Measurements from ENCODE around the gene ANTXR1.

Gene ANTXR1

DNA sequence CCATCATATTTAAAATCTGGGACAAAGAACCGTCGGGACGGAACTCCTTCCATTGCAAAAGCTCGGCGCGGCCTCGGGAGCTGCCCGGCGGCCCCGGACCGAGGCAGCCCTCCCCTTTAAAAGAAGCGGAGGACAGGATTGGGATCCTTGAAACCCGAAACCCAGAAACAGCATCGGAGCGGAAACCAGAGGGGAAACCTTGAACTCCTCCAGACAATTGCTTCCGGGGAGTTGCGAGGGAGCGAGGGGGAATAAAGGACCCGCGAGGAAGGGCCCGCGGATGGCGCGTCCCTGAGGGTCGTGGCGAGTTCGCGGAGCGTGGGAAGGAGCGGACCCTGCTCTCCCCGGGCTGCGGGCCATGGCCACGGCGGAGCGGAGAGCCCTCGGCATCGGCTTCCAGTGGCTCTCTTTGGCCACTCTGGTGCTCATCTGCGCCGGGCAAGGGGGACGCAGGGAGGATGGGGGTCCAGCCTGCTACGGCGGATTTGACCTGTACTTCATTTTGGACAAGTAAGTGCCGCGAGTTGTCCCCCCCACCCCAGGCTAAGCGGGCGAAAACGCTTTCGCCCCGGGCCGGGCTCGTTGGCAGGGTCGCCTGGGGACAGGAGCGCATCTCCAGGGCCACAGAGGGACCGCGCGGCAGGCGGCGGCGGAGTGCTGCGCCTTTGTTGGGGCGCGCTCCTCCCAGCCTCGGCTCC lies at the start of gene ANTXR1:
ANTXR1 (plus strand) TSS at position 38 of the 698 bp plus-strand sequence; CDS start at position 359, 321 bp downstream.
- DNase-seq (ENCODE audit: low read depth), result peak; percentile 81

DNA sequence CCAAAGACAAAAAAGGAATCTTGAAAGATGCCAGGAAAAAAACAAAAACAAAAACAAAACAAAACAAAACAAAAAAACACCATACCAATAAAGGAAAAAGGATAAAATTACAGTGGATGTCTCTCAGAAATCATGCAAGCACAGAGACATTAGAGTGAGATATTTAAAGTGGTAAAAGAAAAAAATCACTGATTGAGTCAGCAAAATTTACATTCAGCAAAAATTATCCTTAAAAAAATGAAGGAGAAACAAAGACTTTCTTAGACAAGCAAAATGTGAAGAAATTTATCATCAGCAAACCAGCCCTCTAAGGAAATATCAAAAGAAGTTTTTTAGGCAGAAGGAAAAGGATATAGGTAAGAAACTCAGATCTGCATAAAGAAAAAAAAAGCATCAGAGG lies 48.7 kb upstream of the ANTXR1 start:
- DNase-seq (ENCODE audit: low read depth), result no peak

DNA sequence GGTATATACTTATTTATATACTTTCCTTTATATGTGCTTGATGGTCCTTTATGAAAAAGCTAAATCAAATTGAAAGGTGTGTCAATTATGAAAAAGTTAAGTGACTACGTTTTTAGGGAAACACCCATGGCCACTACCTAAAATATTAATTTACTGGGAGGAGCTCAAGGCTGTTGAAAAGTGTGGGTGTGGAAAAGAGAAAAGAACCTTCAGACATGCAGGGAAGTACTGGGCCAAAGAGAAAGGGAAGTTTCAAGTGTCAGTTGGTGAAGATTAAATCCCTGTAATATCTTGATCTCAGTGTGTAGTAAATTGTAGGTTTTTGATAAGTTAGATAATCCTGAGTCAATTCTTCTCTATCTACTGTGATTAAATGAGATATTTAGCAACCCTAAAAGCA lies 44.8 kb upstream of the ANTXR1 start:
- no peak for DNase-seq (ENCODE audit: low read depth)

DNA sequence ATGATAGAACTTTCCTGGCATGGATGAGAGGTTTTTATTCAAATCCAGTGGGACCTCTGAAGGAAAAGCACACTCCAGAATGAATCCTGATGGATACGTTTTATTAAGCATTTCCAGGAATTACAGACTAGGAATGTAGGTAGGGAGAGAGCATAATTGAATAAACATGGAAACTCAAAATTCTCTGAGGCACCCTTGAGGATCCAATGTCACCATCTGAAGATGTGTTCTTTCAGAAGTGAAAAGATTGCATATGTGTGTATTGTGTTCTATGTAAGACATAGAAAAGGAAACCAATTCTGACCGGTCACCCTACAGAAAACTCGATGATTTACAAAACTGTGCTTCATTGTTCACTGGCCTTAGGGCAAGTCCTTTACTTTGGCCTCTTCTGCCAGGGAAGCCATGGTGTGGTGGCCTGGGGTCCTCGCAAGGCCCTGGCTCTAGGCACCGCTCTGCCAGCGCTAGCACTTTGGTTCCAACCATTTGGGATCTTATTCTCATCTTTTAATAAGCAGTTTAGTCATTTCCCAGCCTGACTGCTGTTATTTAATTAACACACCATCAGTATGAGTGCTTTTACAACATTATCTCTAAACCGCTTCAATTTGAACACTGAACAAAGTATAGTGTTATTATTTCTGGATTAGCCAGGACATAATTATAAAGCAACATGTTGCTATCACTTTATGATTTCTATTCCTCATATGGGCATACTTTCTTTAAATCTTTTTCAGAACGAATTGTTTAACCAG lies 43.1 kb upstream of the ANTXR1 start:
- no peak for DNase-seq (ENCODE audit: low read depth)

DNA sequence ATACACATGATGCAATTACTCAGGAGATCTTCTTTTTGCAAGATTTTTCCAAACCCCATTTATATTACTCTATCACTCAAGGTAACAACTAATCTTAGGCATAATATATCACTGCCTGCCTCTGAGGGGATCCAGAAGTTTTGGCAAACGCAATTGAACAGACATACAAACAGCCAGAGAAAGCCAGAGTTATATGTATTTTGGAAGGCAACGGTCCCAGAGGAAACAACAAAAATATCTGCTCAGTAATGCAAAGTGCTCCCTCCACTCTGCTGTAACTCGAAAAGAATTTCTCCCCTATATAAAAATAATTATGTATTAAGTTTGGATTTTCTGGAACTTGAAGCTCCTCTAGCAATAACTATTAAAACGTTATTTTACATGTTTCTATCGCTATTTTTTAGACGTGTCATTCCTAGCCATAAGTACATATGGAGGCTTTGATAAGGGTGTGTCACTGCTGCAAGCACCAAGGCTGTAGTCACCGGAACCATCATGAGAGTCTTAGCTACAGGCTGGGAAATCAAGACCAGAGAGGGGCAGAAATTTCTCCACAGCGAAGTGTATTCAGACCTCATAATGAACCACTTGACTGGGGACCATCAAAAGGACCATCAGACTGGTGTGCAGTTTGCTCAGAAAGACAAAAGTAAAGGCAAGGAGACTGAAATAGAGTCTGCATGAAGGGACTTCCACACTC lies 42.3 kb upstream of the ANTXR1 start:
- DNase-seq (ENCODE audit: low read depth), result no peak

DNA sequence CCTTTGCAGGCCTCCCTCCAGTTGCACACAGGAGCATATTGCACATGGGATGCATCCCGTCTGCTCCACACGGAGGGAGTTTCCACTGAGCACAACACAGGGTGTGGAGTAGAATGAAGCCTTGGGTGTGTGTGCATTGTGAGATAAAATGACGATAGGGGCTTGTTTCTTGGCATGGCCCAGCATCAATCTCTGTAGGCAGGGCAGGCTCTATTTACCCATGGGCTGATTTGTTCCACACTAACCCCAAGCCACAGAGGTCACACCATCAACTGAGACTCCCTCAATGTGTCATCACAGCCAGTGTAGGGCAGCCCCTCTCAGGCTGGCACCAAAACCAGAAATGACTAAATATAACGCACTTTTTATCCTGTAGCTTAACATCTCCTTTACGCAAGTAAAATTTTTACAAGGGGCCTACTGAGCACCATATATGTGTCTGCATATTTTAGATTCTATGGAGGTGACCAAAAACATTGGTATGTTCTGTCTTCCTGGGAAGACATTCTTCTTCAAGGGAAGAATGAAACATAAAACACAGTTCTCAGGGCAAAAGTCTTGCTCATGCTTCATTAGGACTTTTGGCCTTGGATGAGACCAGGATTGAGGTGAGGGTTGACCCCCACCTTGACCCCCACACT lies 41.3 kb upstream of the ANTXR1 start:
- peak; percentile 97 for DNase-seq (ENCODE audit: low read depth)

DNA sequence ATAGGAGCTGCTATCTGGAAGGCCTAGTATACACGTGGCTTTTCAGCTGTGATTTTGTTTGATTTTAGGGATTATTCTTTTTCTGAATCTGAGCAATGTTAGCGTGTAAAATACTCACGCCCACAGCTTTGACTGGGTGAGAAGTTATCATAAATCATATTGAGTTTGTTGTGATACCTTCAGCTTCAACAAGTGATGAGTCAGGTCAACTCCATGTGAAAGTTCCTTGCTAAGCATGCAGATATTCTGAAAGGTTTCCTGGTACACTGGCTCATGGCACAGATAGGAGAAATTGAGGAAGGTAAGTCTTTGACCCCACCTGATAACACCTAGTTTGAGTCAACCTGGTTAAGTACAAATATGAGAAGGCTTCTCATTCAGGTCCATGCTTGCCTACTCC lies 38.7 kb upstream of the ANTXR1 start, which contains the start of gene GKN1:
GKN1 (plus strand) TSS at position 386 of the 400 bp plus-strand sequence. CDS start 42 bp downstream, outside the sequence.
- peak; percentile 70 for DNase-seq (ENCODE audit: low read depth)

DNA sequence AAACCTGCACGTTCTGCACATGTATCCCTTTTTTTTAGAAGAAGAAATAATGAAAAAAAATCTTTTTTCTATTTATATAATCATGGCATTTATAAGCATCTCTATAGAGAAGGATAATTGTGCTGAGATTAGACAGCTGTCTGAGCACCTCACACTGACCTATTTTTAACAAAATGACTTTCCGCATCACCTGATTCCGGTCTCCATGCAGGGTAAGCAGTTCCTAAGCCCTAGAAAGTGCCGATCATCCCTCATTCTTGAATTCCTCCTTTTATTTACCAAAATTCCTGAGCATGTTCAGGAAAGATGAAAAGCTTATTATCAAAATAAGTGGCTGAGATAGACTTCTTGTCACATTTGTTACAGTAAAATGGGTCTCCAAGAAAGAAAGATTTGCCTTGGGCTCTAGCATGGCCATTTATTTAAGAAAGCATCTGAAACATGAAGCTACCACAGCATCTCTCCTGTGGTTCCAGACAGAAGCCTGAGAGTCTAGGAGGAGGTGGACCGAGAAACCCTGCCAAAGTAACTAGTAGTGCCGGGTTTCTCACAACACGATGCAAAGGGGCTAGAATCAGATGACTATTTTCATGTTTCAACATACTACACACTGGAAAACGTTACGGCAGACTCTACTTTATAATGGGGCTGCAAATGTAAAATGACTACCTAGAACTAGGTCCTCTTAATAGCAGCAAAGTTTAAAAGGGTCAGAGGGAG lies 37.9 kb upstream of the ANTXR1 start:
- DNase-seq (ENCODE audit: low read depth), result no peak

DNA sequence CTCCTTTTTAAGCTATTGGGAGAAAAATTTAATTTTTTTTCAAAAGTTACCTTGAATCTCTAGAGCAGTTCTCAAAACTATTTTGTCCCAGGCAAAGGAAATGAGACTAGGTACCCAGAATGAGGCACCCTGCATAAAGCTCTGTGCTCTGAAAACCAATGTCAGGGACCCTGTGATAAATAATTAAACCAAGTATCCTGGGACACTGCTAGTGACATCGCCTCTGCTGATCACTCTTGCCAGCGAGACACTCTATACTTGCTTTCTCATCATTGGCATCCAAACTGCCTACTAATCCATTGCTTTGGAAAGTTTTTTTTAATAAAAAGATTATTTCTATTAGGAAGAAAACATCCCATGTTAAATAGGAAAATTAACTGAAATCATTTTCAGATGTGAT lies 37.1 kb upstream of the ANTXR1 start:
- DNase-seq (ENCODE audit: low read depth), result no peak

DNA sequence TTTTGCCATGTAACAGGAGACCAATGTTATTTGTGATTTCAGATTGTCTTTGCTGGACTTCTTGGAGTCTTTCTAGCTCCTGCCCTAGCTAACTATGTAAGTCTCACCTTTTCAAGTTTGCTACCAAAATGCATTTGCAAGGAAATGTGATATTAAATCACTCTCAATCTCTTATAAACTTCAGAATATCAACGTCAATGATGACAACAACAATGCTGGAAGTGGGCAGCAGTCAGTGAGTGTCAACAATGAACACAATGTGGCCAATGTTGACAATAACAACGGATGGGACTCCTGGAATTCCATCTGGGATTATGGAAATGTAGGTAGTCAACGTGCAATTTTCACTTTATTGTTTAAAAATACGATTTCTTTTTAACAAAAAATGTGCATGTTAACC lies 35.5 kb upstream of the ANTXR1 start:
- no peak for DNase-seq (ENCODE audit: low read depth)

DNA sequence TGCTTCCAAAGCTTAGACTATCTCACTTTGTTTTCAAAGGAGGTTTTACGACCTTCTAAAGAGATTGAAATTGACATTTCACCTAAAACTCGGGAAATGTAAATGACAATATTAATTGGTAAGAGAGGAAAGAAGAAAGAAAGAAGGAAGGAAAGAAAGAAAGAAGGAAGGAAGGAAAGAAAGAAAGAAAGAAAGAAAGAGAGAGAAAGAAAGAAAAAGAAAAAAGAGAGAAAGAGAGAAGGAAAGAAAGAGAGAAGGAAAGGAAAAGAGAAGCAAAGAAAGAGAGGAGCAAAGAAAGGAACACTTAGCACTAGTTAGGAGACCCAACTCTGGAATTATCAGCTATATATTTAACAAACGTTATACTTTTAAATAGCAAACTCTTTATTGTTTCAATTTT lies 34.9 kb upstream of the ANTXR1 start:
- no peak for DNase-seq (ENCODE audit: low read depth)

DNA sequence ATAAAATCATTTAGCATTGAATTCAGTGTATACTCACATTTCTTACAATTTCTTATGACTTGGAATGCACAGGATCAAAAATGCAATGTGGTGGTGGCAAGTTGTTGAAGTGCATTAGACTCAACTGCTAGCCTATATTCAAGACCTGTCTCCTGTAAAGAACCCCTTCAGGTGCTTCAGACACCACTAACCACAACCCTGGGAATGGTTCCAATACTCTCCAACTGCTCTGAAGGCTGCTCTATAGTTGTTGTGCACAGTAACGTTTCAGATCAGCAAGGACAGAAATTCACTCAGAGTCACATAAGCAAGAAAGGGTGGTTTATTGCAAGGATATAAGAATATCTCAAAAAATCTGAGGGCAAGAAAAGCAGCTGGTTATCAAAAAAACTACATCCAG lies 32.0 kb upstream of the ANTXR1 start:
- no peak for DNase-seq (ENCODE audit: low read depth)

DNA sequence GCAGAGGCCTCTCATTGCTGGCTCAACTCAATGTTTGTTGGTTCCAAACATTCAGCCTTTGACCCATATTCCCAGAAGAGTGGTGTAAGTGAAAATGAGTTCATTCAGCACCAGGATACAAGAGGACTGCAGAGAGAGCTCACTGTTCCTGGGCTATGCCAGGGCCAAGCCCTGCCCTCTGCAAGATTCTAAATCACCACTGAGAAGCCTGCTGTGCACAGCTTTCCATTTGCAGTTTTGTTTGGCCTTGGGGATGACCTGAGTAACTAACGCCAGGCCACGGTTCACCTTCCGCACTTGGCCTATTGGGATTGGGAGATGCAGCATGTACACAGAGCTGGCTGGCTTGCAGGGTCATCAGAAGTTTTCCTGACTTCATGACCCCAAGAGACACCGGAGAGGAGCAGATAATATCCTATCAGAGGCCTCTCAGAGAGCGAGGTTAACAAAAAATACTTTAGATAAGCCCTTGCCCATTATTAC lies 25.9 kb upstream of the ANTXR1 start:
- DNase-seq (ENCODE audit: low read depth), result no peak

DNA sequence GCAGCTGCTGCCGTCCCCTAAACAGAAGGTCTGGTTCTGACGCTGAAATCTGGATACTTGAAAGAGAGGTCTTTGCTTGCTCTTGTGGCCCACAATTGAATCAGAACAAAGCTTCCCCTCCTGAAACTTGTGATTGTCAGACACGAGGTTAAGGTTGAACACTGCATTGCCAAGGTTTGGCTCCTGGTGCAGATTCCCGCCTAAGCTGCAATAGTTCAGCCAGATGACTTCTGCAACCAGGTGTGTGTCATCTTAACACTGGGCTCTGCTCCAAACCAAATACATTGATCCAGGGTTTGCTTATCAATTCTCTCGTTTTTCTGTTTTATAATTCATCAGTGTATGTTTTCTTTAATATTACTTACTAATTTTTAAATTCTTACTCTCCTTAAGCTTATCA lies 23.9 kb upstream of the ANTXR1 start:
- no peak for DNase-seq (ENCODE audit: low read depth)

DNA sequence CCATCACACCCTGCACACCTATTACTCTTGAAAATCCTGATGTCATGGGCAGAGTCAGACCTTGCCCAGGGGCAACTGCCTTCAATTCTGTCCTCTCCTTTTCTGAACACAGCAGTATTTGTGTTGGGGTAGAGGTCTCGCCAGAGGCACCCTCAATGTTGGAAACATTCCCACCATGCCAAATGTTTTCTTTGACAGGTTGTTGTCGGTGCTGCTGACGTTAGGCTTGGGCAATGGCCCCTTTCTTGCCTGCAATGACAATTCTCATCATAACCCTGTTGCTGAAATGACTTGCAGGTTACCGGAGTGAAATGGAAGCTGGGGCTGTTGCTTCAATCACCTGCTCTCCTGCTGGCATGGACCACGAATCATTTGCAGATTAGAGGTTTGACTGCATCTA lies 20.6 kb upstream of the ANTXR1 start:
- no peak for DNase-seq (ENCODE audit: low read depth)

DNA sequence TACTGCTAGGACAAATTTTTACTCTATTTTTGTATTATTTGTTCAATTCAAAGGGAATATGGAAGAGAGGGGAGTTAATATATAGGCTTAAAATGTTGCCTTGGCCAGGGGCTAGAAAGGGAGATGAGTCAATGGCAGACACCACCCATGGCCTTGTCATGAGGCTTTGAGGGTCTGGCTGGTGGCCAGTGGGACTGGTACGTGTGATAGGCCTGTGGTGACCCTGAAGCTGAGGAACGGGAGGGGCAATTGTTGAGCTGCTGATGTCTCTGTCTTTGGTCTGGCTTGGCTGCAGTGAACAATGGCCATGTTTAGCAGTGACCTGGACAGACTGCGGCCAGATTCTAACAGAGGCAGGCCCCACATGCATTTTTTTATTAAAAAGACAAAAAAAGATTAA lies 20.0 kb upstream of the ANTXR1 start:
- no peak for DNase-seq (ENCODE audit: low read depth)

DNA sequence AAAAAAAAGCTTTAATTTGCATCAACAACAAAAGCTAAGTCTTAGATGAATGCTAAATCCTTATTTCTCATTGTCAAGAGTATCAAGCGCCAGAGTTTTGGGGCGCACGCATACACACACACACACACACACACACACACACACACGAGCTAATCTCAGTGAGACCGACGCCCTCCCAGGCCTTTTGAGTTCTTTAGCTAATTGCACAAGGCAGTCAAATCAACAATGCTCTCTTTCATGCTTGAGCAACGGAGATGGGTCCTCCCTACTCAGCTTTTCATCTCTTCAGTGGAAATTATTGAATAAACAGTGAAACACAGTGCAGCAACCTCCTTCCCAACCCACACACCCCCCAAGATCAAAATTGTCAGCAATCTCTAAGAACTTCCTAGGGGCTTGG lies 19.3 kb upstream of the ANTXR1 start:
- DNase-seq (ENCODE audit: low read depth), result no peak

DNA sequence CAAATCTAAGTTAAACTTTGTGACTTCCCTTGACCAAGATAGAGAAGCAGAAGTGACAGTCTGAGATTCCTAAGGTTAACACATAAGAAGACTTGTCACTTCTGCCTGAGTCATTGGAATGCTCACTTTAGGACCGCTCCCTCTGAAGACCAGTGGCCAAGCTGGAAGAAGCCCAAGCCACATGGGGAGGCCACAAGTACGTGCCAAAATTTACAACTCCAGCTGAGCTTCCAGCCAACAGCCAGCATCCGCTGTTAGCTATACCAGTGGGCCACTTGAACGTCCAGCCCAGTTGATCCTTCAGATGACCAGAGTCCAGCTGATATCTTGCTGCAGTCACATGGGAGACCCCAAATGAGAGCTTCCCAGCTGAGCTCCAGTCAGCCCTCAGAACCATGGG lies 18.1 kb upstream of the ANTXR1 start:
- no peak for DNase-seq (ENCODE audit: low read depth)

DNA sequence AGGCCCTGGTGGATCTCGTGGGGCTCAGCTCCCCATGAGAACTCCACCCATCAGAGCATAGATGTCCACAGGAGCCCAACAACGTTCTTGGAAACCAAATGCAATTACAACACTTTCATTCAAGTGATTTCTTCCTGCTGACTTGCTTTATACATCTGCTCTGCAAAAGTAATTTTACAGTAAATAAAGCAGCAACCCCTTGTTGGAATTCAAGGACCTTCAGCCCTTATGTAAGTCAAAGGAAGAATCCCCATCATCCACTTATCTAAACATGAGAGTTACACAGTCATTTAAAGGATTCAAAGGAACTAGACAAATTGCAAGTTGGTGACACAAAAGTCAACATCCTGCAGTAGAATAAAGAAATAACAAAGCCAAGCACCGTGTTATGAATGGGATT lies 17.1 kb upstream of the ANTXR1 start:
- DNase-seq (ENCODE audit: low read depth), result no peak

DNA sequence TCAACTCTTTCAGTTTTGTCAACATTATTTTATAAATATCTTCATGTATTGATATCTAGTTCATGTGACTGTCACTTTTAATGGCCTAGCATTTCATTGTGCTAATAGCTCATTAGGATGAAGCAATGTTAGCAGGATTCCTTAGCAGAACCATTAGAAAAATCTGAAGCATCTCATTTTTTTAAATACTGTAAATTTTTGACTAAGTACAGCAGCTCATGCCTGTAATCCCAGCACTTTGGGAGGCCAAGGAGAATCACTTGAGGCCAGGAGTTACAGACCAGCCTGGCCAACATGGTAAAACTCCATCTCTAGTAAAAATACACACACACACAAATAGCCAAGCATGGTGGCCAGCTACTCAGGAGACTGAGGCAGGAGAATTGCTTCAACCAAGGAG lies 15.6 kb upstream of the ANTXR1 start:
- no peak for DNase-seq (ENCODE audit: low read depth)

DNA sequence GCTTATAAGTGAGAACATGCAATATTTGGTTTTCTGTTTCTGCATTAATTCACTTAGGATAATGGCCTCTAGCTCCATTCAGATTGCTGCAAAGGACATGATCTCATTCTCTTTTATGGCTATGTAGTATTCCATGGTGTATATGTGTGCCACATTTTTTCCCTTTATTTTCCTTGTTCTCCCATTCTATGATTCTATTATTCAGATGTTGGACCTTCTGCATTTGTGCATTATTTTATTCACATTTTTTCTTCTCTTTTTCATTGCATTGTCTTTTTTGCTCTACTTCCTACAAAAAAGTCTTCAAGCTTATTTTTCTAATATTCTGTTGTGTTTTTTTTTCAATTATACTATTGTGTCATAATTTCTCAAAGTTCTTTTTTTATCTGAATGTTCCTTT lies 11.1 kb upstream of the ANTXR1 start:
- no peak for DNase-seq (ENCODE audit: low read depth)

DNA sequence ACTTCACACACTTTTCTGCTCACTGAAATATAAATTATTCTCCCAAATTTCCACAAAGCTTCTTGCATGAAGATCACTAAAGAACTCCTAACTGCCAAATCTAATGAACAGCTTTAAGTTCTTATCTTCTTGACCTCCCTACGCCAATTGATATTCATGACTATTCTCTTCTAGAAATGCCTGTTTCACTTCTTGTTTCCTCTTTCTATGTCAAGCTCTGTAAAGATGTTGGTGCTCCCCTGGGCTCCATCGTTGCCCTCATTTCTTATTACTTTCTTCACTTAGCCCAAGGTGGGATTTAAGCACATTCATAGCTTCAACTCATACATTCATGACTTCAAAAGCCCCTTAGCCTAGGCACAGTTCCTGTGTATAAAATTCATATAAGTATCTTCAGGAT lies 9.2 kb upstream of the ANTXR1 start:
- no peak for DNase-seq (ENCODE audit: low read depth)

All from amniotic epithelial cell (primary cell).